HG03025 (cell line): ENCODE results near the gene GPBAR1.
"Not testable (repeated sequence)": the region's sequence is repeated elsewhere in the genome, so short reads cannot be mapped to it uniquely, and the experiment has no call there.

ENCODE experiments used
- ATAC-seq: cut with Tn5 transposase; IDR thresholded peaks from one replicate; pipeline ENCODE4 v1.9.1; 2021; ENCODE audit warnings: mild to moderate bottlenecking, moderate library complexity; ENCODE audit not compliant: unreplicated experiment, low FRiP score

GPBAR1 gene

GRCh38 chr2:218305383-218305782 lies 44.6 kb downstream of the GPBAR1 start:
- no peak for ATAC-seq

GRCh38 chr2:218306184-218306920 lies 45.5 kb downstream of the GPBAR1 start:
- no peak for ATAC-seq

- no peak for ATAC-seq
These were observed 46.7 kb downstream of the GPBAR1 start for GRCh38 chr2:218307415-218308090.

- no peak for ATAC-seq
These were observed 50.2 kb downstream of the GPBAR1 start for GRCh38 chr2:218310853-218311540.

GRCh38 chr2:218311541-218312266 lies 50.9 kb downstream of the GPBAR1 start:
- not testable (repeated sequence) for ATAC-seq

- ATAC-seq: no peak
These were observed 51.5 kb downstream of the GPBAR1 start for GRCh38 chr2:218312267-218312756.

GRCh38 chr2:218313356-218313755 lies 52.5 kb downstream of the GPBAR1 start:
- no peak for ATAC-seq
